H1 (cell line): ENCODE measurements around the gene NECTIN2. TPM values are rescaled to one million over a fixed set of nuclear protein-coding genes. Genes with fewer than 3 reads are reported as not detected.
A peak's percentile ranks its signal among the peaks of the same experiment; 100 is the strongest.

ENCODE experiments used
- ATF3 ChIP-seq: IDR thresholded peaks from 2 replicates; pipeline ENCODE4 v1.6.1; 2011; ENCODE audit warnings: low read depth, mild to moderate bottlenecking, low read length; ENCODE audit not compliant: insufficient read depth
- BRCA1 ChIP-seq: IDR thresholded peaks from 2 replicates; pipeline ENCODE4 v1.6.1; 2012; ENCODE audit warnings: low read depth, low read length, improper control_type of control experiment
- CBX5 ChIP-seq: fragments of 300-800, 300-1000 bp; sonication (generic); IDR thresholded peaks from 2 replicates; pipeline ENCODE4 v1.7.1; 2016; ENCODE audit warnings: antibody characterized with exemption, low read length, low read depth
- CHD2 ChIP-seq: IDR thresholded peaks from 2 replicates; pipeline ENCODE4 v1.6.1; 2012; ENCODE audit warnings: low read length, improper control_type of control experiment
- CREB1 ChIP-seq: IDR thresholded peaks from 2 replicates; pipeline ENCODE4 v1.6.1; 2012; ENCODE audit warnings: inconsistent platforms
- HDAC2 ChIP-seq, 2 experiments: fragments of 300-600 bp in 1 of 2; sonication (generic) in 1 of 2; IDR thresholded peaks; 2 replicates each; pipeline ENCODE4 v1.6.1; 2011 to 2012; ENCODE audit warnings: low read depth in 2 of 2, low read length in 2 of 2, mild to moderate bottlenecking in 2 of 2, moderate library complexity in 2 of 2, borderline replicate concordance in 1 of 2, inconsistent platforms in 1 of 2
- PHF8 ChIP-seq: fragments of 200-600 bp; sonication (generic); conservative IDR thresholded peaks from 2 replicates; pipeline ENCODE4 v1.7.1; 2012; ENCODE audit warnings: low read depth, mild to moderate bottlenecking, inconsistent platforms, low read length, moderate library complexity
- POLR2AphosphoS5 ChIP-seq: IDR thresholded peaks from 2 replicates; pipeline ENCODE4 v1.6.1; 2011; ENCODE audit warnings: low read depth, low read length
- POU5F1 ChIP-seq: IDR thresholded peaks from 2 replicates; pipeline ENCODE4 v1.6.1; 2011; ENCODE audit warnings: low read depth, mild to moderate bottlenecking, low read length, moderate library complexity
- SIN3A ChIP-seq, 2 experiments: IDR thresholded peaks in 1 of 2; conservative IDR thresholded peaks in 1 of 2; 2 replicates each; pipeline ENCODE4 v1.6.1; 2011 to 2012; ENCODE audit warnings: low read length in 2 of 2, improper control_type of control experiment in 1 of 2, low read depth in 1 of 2, mild to moderate bottlenecking in 1 of 2
- SIX5 ChIP-seq: IDR thresholded peaks from 2 replicates; pipeline ENCODE4 v1.6.1; 2011; ENCODE audit warnings: mild to moderate bottlenecking, low read depth, low read length
- TBP ChIP-seq: IDR thresholded peaks from 2 replicates; pipeline ENCODE4 v1.6.1; 2011; ENCODE audit warnings: low read depth, low read length, improper control_type of control experiment
- TCF12 ChIP-seq: IDR thresholded peaks from 2 replicates; pipeline ENCODE4 v1.6.1; 2011; ENCODE audit warnings: low read depth, mild to moderate bottlenecking, low read length
- USF2 ChIP-seq: IDR thresholded peaks from 2 replicates; pipeline ENCODE4 v1.6.1; 2011; ENCODE audit warnings: low read length, improper control_type of control experiment
- polyA plus RNA-seq, 7 experiments: library from polyadenylated mRNA; depleted of rRNA in 3 of 7; stranded (reverse) in 5 of 7; unstranded in 2 of 7; fragments of >200 nt in 5 of 7; fragments of 200-250 nt in 2 of 7; gene quantifications; 1 replicate in 5 of 7; 2 replicates in 1 of 7; 4 replicates in 1 of 7; pipeline versions ENCODE4 v1.2.1 to v1.2.3, GENCODE V29; 2011 to 2013; ENCODE audit warnings: missing spikeins in 2 of 7, mixed read lengths in 2 of 7
- total RNA-seq: library from RNA; stranded (reverse); fragmentation: NEBNext Ultra II Directional; extraction: Animal tissue kit (Norgen Biotek cat#: 25700); gene quantifications from 2 replicates; pipeline ENCODE4 v1.2.1, GENCODE V29; 2021
- TF ChIP-seq, protein P1 (sequence below): IDR thresholded peaks from 2 replicates; pipeline ENCODE4 v1.6.1; 2012; ENCODE audit warnings: inconsistent platforms

The NECTIN2 gene
- total and polyA plus RNA-seq, 2 of the 8 experiments (the other 6 are each of a cell fraction or from before 2014, with no cell fraction given) = 184 to 237 TPM

- no peak for TF ChIP-seq ATF3
- TF ChIP-seq POLR2AphosphoS5 = peak; percentile 98
- TF ChIP-seq BRCA1 = no peak
- peak; percentile 76; the same call in 1 of the 2 replicates for TF ChIP-seq TBP
- TF ChIP-seq CHD2 = peak; percentile 83; the same call in 1 of the 2 replicates
- TF ChIP-seq, protein P1, sequence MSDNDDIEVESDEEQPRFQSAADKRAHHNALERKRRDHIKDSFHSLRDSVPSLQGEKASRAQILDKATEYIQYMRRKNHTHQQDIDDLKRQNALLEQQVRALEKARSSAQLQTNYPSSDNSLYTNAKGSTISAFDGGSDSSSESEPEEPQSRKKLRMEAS = peak; percentile 8; the same call in 1 of the 2 replicates
- peak in 1 of 2 experiments; percentile 84; a peak in 1 of 4 replicates for TF ChIP-seq HDAC2 (IDR thresholded peaks at IDR 0.05; ENCODE audit: borderline replicate concordance in 1 of 2, low read depth in 2 of 2, low read length in 2 of 2)
- no peak for TF ChIP-seq USF2
- TF ChIP-seq POU5F1 = no peak
- 0 out of 2 replicates have a peak, but pooled peaks have one; percentile 4 for TF ChIP-seq SIX5
- 0 out of 4 replicates have a peak, but pooled peaks have one; percentile 69 to 78 for TF ChIP-seq SIN3A (conservative IDR thresholded peaks at IDR 0.05 in 1 of 2, IDR thresholded peaks at IDR 0.05 in 1 of 2; ENCODE audit: low read depth in 1 of 2, low read length in 2 of 2)
- 0 out of 2 replicates have a peak, but pooled peaks have one; percentile 14 for TF ChIP-seq TCF12
- 0 out of 2 replicates have a peak, but pooled peaks have one; percentile 20 for TF ChIP-seq PHF8
- no peak for TF ChIP-seq CBX5
- TF ChIP-seq CREB1 = peak; percentile 81
Observed at GRCh38 chr19:44890366-44891015, 44.4 kb downstream of the NECTIN2 start (continued).
